CD4-positive, alpha-beta T cell treated with Interferon alpha-2 for 1 hour (primary cell): ENCODE results near the gene NRG2.

Source experiments
- DNase-seq, 2 donors: peaks; one replicate each; pipeline ENCODE4 v3.0.0-alpha.2; 2020 to 2022

NRG2 gene

GRCh38 chr5:139831624-139832023 is 211.5 kb downstream of the NRG2 start:
- no peak for DNase-seq

- DNase-seq = no peak
These were observed 213.6 kb downstream of the NRG2 start for GRCh38 chr5:139829471-139829870.

GRCh38 chr5:139828207-139828895 is 214.7 kb downstream of the NRG2 start:
- DNase-seq = no peak

- DNase-seq = no peak
These were observed 217.4 kb downstream of the NRG2 start for GRCh38 chr5:139825690-139826089.

- DNase-seq = no peak
These were observed 219.2 kb downstream of the NRG2 start for GRCh38 chr5:139823757-139824355.

GRCh38 chr5:139822553-139823425 is 220.3 kb downstream of the NRG2 start:
- DNase-seq = no peak

- no peak for DNase-seq
These were observed 221.1 kb downstream of the NRG2 start for GRCh38 chr5:139821806-139822552.

GRCh38 chr5:139820606-139821005 is 222.5 kb downstream of the NRG2 start:
- no peak for DNase-seq

- no peak for DNase-seq
These were observed 223.0 kb downstream of the NRG2 start for GRCh38 chr5:139820130-139820529.

GRCh38 chr5:139817970-139818369 is 225.1 kb downstream of the NRG2 start:
- DNase-seq = no peak

- DNase-seq = no peak
These were observed 225.7 kb downstream of the NRG2 start for GRCh38 chr5:139817362-139817761.

- DNase-seq = no peak
These were observed 226.5 kb downstream of the NRG2 start for GRCh38 chr5:139816566-139816965.

- DNase-seq = no peak
These were observed 228.3 kb downstream of the NRG2 start for GRCh38 chr5:139814704-139815280.

GRCh38 chr5:139814191-139814601 is 228.9 kb downstream of the NRG2 start:
- DNase-seq = no peak

- DNase-seq = no peak
These were observed 230.0 kb downstream of the NRG2 start for GRCh38 chr5:139812836-139813805.

- DNase-seq = no peak
These were observed 230.8 kb downstream of the NRG2 start for GRCh38 chr5:139812323-139812722.

GRCh38 chr5:139811274-139811607 is 231.9 kb downstream of the NRG2 start:
- no peak for DNase-seq

- no peak for DNase-seq
These were observed 232.5 kb downstream of the NRG2 start for GRCh38 chr5:139810341-139811273.

GRCh38 chr5:139809331-139809810 is 233.7 kb downstream of the NRG2 start:
- DNase-seq = no peak
